ENCODE measurements around the gene EGLN3.

DNA sequence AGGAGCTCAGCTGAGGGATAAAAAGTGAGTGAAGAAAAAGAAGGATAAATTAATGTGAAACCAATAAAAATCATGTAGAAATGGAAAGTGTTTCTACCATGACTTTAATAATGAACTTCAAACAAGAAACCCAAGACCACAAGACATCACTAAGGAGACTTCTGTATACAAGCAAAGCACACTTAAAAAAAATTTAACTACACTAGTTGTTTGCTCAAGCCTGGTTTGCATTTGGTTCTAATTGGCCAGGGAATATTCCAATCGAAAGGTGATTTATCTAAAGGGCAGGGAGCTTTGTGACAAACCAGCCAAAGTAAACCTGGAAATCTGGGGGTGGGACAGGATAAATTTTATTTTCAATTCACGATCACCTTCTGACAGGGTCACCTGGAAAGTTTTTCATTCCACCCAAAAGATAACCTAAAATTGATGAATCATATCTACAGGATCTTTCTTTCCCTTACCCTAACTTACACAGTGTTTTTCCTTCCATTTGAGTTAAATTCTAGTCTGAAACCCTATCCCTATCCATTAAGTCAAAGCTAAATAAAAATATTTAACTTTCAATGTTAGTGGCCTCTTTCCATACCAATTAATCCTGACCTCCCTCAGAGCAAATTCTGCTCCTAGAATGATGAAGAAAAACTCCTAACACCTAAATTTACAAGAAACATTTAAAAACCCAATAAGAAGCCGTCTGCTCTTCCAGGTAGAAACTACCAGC lies 2.6 kb downstream of the EGLN3 start:
- TF ChIP-seq, protein P1, sequence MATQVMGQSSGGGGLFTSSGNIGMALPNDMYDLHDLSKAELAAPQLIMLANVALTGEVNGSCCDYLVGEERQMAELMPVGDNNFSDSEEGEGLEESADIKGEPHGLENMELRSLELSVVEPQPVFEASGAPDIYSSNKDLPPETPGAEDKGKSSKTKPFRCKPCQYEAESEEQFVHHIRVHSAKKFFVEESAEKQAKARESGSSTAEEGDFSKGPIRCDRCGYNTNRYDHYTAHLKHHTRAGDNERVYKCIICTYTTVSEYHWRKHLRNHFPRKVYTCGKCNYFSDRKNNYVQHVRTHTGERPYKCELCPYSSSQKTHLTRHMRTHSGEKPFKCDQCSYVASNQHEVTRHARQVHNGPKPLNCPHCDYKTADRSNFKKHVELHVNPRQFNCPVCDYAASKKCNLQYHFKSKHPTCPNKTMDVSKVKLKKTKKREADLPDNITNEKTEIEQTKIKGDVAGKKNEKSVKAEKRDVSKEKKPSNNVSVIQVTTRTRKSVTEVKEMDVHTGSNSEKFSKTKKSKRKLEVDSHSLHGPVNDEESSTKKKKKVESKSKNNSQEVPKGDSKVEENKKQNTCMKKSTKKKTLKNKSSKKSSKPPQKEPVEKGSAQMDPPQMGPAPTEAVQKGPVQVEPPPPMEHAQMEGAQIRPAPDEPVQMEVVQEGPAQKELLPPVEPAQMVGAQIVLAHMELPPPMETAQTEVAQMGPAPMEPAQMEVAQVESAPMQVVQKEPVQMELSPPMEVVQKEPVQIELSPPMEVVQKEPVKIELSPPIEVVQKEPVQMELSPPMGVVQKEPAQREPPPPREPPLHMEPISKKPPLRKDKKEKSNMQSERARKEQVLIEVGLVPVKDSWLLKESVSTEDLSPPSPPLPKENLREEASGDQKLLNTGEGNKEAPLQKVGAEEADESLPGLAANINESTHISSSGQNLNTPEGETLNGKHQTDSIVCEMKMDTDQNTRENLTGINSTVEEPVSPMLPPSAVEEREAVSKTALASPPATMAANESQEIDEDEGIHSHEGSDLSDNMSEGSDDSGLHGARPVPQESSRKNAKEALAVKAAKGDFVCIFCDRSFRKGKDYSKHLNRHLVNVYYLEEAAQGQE (IDR thresholded peaks at IDR 0.05; ENCODE audit: borderline replicate concordance): no peak
- TF ChIP-seq EP300 (conservative IDR thresholded peaks at IDR 0.05; ENCODE audit: poor library complexity, severe bottlenecking) (no peak), POLR2AphosphoS5 (IDR thresholded peaks at IDR 0.05) (no peak), CTCF (IDR thresholded peaks at IDR 0.05; ENCODE audit: poor library complexity, severe bottlenecking) (no peak)

All from neural cell (in vitro differentiated cells).